Endothelial cell of umbilical vein (primary cell): Measurements from ENCODE around the gene VAV2. TPM values are rescaled to one million over a fixed set of nuclear protein-coding genes. Genes with fewer than 3 reads are reported as not detected.

ENCODE experiments used
- BruUV-seq: library from RNA; stranded (reverse); fragments of 400-500 nt; replicated peaks from 2 replicates; lab custom pipeline; 2021; lab: Mats Ljungman, UMichigan
- CTCF ChIA-PET: fragments of 300-600, 350-600 bp; sonication (Branson Sonifier 250); formaldehyde crosslinking; loops from one replicate; lab custom pipeline; 2021; ENCODE audit warnings: antibody characterized with exemption, inconsistent platforms; lab: Charles Lee
- POLR2A ChIA-PET: fragments of 300-600, 350-600 bp; sonication (Branson Sonifier 250); formaldehyde crosslinking; loops from one replicate; lab custom pipeline; 2021; ENCODE audit warnings: antibody characterized with exemption, inconsistent platforms; lab: Charles Lee
- DNase-seq: peaks from one replicate; pipeline ENCODE4 v3.0.0-alpha.2; 2011; ENCODE audit warnings: low read depth, low spot score
- FAIRE-seq: peaks from 2 replicates; lab custom pipeline; 2011; peaks lifted over from hg19 to GRCh38; lab: Jason Lieb, UNC
- H2AFZ ChIP-seq: 2 replicates; pipeline ENCODE4 v1.6.0; 2012; ENCODE audit warnings: low read depth, low read length, control low read depth, inconsistent platforms
- H3K27ac ChIP-seq: 2 replicates; pipeline ENCODE4 v1.5.1; 2011; ENCODE audit warnings: low read depth, mild to moderate bottlenecking, control low read depth, low read length, moderate library complexity; ENCODE audit not compliant: insufficient read depth
- H3K27me3 ChIP-seq, 2 experiments: 2 replicates each; pipeline versions ENCODE4 v1.6.0 to v1.6.1; 2011; ENCODE audit warnings: low read length in 2 of 2, mixed read lengths in 1 of 2; ENCODE audit not compliant: control insufficient read depth in 2 of 2, insufficient read depth in 2 of 2
- H3K36me3 ChIP-seq, 2 experiments: 2 replicates in 1 of 2; 3 replicates in 1 of 2; pipeline ENCODE4 v1.5.1; 2011; ENCODE audit warnings: low read length in 2 of 2, mild to moderate bottlenecking in 1 of 2, moderate library complexity in 1 of 2; ENCODE audit not compliant: control insufficient read depth in 2 of 2, insufficient read depth in 2 of 2; ENCODE audit errors: extremely low read depth in 1 of 2
- H3K4me1 ChIP-seq: 3 replicates; pipeline ENCODE4 v1.5.1; 2011; ENCODE audit warnings: mild to moderate bottlenecking, low read length; ENCODE audit not compliant: control insufficient read depth, insufficient read depth; ENCODE audit errors: extremely low read depth
- H3K4me2 ChIP-seq: 2 replicates; pipeline ENCODE4 v1.6.1; 2011; ENCODE audit warnings: low read length, control low read depth, mixed read lengths; ENCODE audit not compliant: insufficient read depth
- H3K4me3 ChIP-seq, 3 experiments: fragments of 200-600 bp in 1 of 3; sonication (generic), shearing (Covaris generic) in 1 of 3; replicated peaks in 1 of 3; 2 replicates each; pipeline ENCODE4 v1.5.1; 2011 to 2016; ENCODE audit warnings: control low read depth in 3 of 3, low read length in 3 of 3, mild to moderate bottlenecking in 2 of 3, inconsistent platforms in 1 of 3, low read depth in 1 of 3, moderate library complexity in 1 of 3; ENCODE audit not compliant: insufficient read depth in 1 of 3
- H3K79me2 ChIP-seq: 2 replicates; pipeline ENCODE4 v1.6.0; 2012; ENCODE audit warnings: low read length, inconsistent platforms; ENCODE audit not compliant: control insufficient read depth, insufficient read depth
- H3K9ac ChIP-seq: replicated peaks from 2 replicates; pipeline ENCODE3; 2011; ENCODE audit warnings: low read length, control low read depth; ENCODE audit not compliant: insufficient read depth; ENCODE audit errors: extremely low read depth
- H3K9me1 ChIP-seq: replicated peaks from 3 replicates; pipeline ENCODE4 v1.6.0; 2011; ENCODE audit warnings: mild to moderate bottlenecking, low read length; ENCODE audit not compliant: control insufficient read depth, insufficient read depth; ENCODE audit errors: extremely low read depth
- H3K9me3 ChIP-seq: replicated peaks from 2 replicates; pipeline ENCODE4 v1.5.1; 2012; ENCODE audit warnings: low read length, inconsistent platforms; ENCODE audit not compliant: control insufficient read depth, insufficient read depth
- H4K20me1 ChIP-seq: replicated peaks from 2 replicates; pipeline ENCODE3; 2011; ENCODE audit warnings: mild to moderate bottlenecking, low read length; ENCODE audit not compliant: control insufficient read depth, insufficient read depth; ENCODE audit errors: extremely low read depth
- CTCF ChIP-seq, 2 donors: IDR thresholded peaks; 1 replicate in 1 of 2; 2 replicates in 1 of 2; pipeline ENCODE4 v1.5.1; 2011; ENCODE audit warnings: low read length in 2 of 2, mild to moderate bottlenecking in 2 of 2, moderate library complexity in 2 of 2, control low read depth in 1 of 2, inconsistent platforms in 1 of 2, low read depth in 1 of 2; ENCODE audit not compliant: insufficient read depth in 1 of 2; ENCODE audit errors: extremely low read depth in 1 of 2
- EZH2 ChIP-seq: IDR thresholded peaks from 2 replicates; pipeline ENCODE4 v1.6.1; 2012; ENCODE audit warnings: borderline replicate concordance, low read depth, mild to moderate bottlenecking, moderate library complexity, low read length, inconsistent platforms; ENCODE audit not compliant: severe bottlenecking
- FOS ChIP-seq: IDR thresholded peaks from 2 replicates; pipeline ENCODE4 v1.6.1; 2011; ENCODE audit warnings: mild to moderate bottlenecking, low read length, moderate library complexity, borderline replicate concordance; ENCODE audit not compliant: insufficient read depth
- GATA2 ChIP-seq: IDR thresholded peaks from 2 replicates; pipeline ENCODE4 v1.7.0; 2011; ENCODE audit warnings: low read depth, mild to moderate bottlenecking, moderate library complexity, mixed read lengths, low read length; ENCODE audit not compliant: insufficient read length, insufficient read depth
- JUN ChIP-seq: IDR thresholded peaks from 2 replicates; pipeline ENCODE4 v1.6.1; 2011; ENCODE audit warnings: borderline replicate concordance, low read depth; ENCODE audit not compliant: insufficient read length, insufficient read depth
- MAX ChIP-seq: IDR thresholded peaks from 2 replicates; pipeline ENCODE4 v1.6.1; 2011; ENCODE audit not compliant: insufficient read depth, insufficient read length
- MYC ChIP-seq: IDR thresholded peaks from one replicate; pipeline ENCODE4 v1.6.1; 2011; ENCODE audit warnings: mild to moderate bottlenecking, low read depth, low read length
- POLR2A ChIP-seq: IDR thresholded peaks from 2 replicates; pipeline ENCODE4 v1.6.1; 2012; ENCODE audit warnings: low read depth, mild to moderate bottlenecking, control low read depth, low read length
- POLR2AphosphoS5 ChIP-seq: IDR thresholded peaks from 2 replicates; pipeline ENCODE4 v1.6.1; 2012; ENCODE audit warnings: low read depth, mild to moderate bottlenecking, control low read depth, low read length, moderate library complexity; ENCODE audit not compliant: insufficient read depth
- dilution Hi-C: fragments of 300-500 bp; cut with MboI; formaldehyde crosslinking; loops from one replicate; pipeline ENCODE4 v1.15.0; 2019; ENCODE audit warnings: low sequenced_read_pairs; ENCODE audit not compliant: extremely low pct_ligation_motif_present
- intact Hi-C: fragments of 100-400 bp; cut with micrococcal nuclease; formaldehyde crosslinking; loops from one replicate; pipeline ENCODE4 v1.10.0; 2022
- polyA plus RNA-seq, 4 experiments: library from polyadenylated mRNA; depleted of rRNA in 3 of 4; stranded (reverse) in 3 of 4; unstranded in 1 of 4; fragments of >200 nt; gene quantifications; 2 replicates each; pipeline versions ENCODE4 v1.2.1 to v1.2.3, GENCODE V29; 2011 to 2012; ENCODE audit warnings: missing spikeins in 1 of 4
- total RNA-seq: library from RNA; stranded (reverse); gene quantifications from 2 replicates; pipeline ENCODE4 v1.2.3, GENCODE V29; 2021

Gene VAV2
- total and polyA plus RNA-seq, 2 donors (not counting 3 experiments of a cell fraction or from before 2014, with no cell fraction given), result 10.6 to 30.6 TPM

GRCh38 chr9:133833388-133834025 is 158.6 kb downstream of the VAV2 start:
- Histone ChIP-seq H3K4me3 (no peak overlapping the region), H3K79me2 (no peaks in the 10 kb centered on the region), H3K9ac (no peak overlapping the region), H3K27me3 (no peaks in the 10 kb centered on the region), H4K20me1 (no peaks in the 10 kb centered on the region), H3K36me3 (peaks cover 0 to 2% of the 10 kb centered on the region in 2 experiments), H3K4me2 (no peak overlapping the region), H3K9me3 (no peaks in the 10 kb centered on the region), H2AFZ (no peak overlapping the region), H3K9me1 (no peaks in the 10 kb centered on the region), H3K4me1 (no peaks in the 10 kb centered on the region), H3K27ac (no peak overlapping the region)
- no peak for DNase-seq
- no peak for FAIRE-seq
- intact Hi-C loops (no loop called here), dilution Hi-C loops (no loop called here)
- BruUV-seq, result no TSS peak
- POLR2A ChIA-PET, result no interaction called here
- CTCF ChIA-PET, result no interaction called here
- TF ChIP-seq JUN (no peak), MYC (no peak)

GRCh38 chr9:133832877-133833276 is 159.2 kb downstream of the VAV2 start:
- H3K4me2 ChIP-seq, result no peak overlapping the region
- no peaks in the 10 kb centered on the region for H3K9me1 ChIP-seq
- DNase-seq (no peak), FAIRE-seq (no peak)
- ChIA-PET CTCF (no interaction called here), POLR2A (no interaction called here)
- intact Hi-C loops (no loop called here), dilution Hi-C loops (no loop called here)
- H3K27me3 ChIP-seq, result no peaks in the 10 kb centered on the region
- no peaks in the 10 kb centered on the region for H4K20me1 ChIP-seq
- TF ChIP-seq FOS, result no peak
- no peak for TF ChIP-seq POLR2AphosphoS5
- TF ChIP-seq CTCF (IDR thresholded peaks at IDR 0.05; ENCODE audit: extremely low read depth in 1 of 2, insufficient read depth in 1 of 2, low read depth in 1 of 2, low read length in 2 of 2), result no peak
- no peak for TF ChIP-seq GATA2
- TF ChIP-seq JUN, result no peak
- TF ChIP-seq POLR2A, result no peak
- TF ChIP-seq MYC, result no peak
- TF ChIP-seq MAX, result no peak
- no peak for TF ChIP-seq EZH2
- BruUV-seq, result no TSS peak
- no peak overlapping the region for H3K27ac ChIP-seq
- no peaks in the 10 kb centered on the region for H3K79me2 ChIP-seq
- H2AFZ ChIP-seq, result no peak overlapping the region
- H3K9ac ChIP-seq, result no peak overlapping the region
- H3K4me3 ChIP-seq, result no peak overlapping the region
- no peaks in the 10 kb centered on the region for H3K4me1 ChIP-seq
- no peaks in the 10 kb centered on the region for H3K9me3 ChIP-seq
- H3K36me3 ChIP-seq, result peaks cover 0 to 2% of the 10 kb centered on the region in 2 experiments
